Ramos (cell line): ENCODE results near the gene TMEM130.

Source experiments
- in situ Hi-C: fragments of 300-500 bp; cut with MboI; formaldehyde crosslinking; loops from one replicate; pipeline ENCODE4 v1.14.3; 2022; ENCODE audit warnings: low sequenced_read_pairs; ENCODE audit not compliant: unreplicated experiment

Gene TMEM130

GRCh38 chr7:98855610-98856422, 14.0 kb downstream of the TMEM130 start:
- in situ Hi-C loops, result no loop called here

GRCh38 chr7:98852826-98853225, 17.0 kb downstream of the TMEM130 start:
- in situ Hi-C loops, result no loop called here

DNA sequence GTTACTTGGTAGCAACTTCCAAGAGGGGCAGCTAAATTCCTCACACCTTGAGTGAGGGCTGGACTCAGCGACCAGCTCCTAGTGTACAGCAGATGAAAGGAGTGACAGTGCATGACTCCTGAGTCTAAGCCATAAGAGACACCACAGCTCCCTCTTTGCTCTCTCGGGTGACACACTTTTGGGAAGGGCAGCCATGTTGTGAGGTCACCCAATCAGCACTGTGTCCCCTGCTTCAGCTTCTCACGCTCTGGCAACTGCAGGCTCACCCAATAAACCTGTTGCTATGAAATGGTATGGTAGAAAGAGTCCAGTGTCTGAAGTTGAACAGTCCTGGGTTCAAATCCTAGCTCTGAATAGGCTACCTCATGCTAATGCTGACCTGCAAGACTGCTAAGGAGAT, 20.9 kb downstream of the TMEM130 start:
- in situ Hi-C loops, result no loop called here

DNA sequence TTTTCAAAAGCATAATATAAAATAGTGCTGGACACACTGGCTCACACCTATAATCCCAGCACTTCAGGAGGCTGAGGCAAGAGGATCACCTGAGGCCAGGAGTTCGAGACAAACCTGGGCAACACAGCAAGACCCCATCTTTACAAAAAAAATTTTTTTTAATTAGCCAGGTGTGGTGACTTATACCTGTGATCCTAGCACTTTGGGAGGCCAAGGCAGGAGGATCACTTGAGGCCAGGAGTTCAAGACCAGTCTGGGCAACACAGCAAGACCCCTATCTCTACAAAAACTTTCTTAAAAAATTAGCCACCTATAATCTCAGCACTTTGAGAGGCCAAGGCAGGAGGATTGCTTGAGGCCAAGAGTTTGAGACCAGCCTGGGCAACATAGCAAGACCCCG, 27.3 kb downstream of the TMEM130 start:
- in situ Hi-C loops, result loop anchor here (5.0 kb wide), 1 partner anchor 410 kb away; no protein-coding TSS in a partner anchor

GRCh38 chr7:98841179-98841997, 28.4 kb downstream of the TMEM130 start:
- in situ Hi-C loops, result loop anchor here (5.0 kb wide), 1 partner anchor 409 kb away; no protein-coding TSS in a partner anchor

GRCh38 chr7:98840722-98841121, 29.1 kb downstream of the TMEM130 start:
- in situ Hi-C loops, result loop anchor here (5.0 kb wide), 1 partner anchor 408 kb away; no protein-coding TSS in a partner anchor

DNA sequence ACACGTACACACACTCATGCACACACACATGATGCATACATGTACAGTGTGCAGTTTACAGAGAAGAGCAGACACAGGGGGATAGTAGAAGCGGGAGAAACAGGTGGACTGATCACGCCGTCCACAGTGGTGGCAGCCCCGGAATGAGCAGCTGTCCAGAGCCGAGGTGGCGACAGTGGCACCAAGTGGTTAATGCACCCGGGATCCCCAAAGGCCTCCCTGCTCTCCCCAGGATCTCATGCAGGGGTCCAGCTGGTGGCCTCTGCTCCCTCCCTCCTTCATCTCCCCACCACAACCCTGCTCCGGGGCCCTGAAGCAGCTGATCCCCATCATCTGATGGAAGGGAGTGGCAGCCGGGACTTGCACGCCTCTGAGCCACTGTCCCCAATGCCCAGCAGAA, 29.7 kb downstream of the TMEM130 start:
- in situ Hi-C loops, result loop anchor here (5.0 kb wide), 1 partner anchor 408 kb away; no protein-coding TSS in a partner anchor

- in situ Hi-C loops, result no loop called here
These were observed 32.2 kb downstream of the TMEM130 start for GRCh38 chr7:98837630-98837972.

DNA sequence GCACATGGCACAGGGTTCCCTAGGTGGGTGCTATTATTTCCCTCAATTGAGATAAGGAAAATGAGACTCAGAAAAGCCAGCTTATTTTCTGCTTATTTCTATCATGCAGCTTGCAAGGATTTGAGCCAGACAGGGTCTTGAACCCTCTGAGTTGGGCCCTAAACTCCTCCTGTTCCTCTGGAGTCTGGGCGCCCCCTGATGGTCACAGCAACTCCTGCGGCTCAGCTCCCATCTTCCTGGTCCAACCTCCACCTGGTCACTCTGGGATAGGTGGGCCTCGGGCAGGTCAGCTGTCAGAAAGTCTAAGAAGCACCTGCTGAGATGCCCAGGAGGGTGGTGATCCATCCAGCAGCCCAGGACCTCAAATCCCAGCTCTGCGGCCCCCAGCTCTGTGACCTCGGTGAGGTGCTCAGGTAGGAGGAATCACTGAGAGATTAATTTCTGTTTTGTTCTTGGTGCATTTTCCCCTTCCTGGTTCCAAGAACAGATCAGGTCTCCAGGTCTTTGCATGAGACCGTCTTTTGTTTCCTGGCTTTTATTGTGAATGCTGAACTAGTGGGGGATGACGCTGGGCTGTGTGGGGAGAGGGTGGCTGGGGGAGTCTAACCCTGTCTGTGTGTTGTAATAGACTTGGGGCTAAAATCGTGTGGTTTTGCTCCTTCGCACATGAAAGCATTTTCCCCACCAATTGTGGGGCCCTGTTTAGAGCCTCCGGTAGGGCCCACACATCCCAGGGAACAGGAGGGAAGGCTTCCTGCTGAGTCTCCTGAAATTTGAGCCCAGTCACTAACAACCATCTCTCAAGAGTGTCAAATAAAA, 32.8 kb downstream of the TMEM130 start:
- in situ Hi-C loops, result no loop called here

GRCh38 chr7:98834949-98835348, 34.9 kb downstream of the TMEM130 start:
- in situ Hi-C loops, result no loop called here

DNA sequence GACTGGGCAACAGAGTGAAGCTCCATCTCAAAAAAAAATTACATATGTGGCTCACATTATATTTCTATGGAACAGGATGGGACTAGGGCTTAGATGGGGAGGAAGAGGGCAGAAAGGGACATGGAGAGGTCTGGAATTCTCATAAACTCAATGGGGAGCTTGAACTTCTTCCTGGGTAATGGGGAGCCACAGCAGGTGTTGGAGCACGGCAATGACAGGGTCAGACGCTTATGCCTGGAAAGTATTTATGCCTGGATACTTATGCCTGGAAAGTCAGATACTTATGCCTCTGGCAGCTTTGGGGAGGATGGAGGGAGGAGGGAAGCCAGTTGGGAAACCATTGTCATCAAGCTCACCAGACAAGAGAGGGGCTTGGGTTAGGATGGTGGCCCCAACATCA, 36.8 kb downstream of the TMEM130 start:
- in situ Hi-C loops, result no loop called here

GRCh38 chr7:98831641-98832221, 38.1 kb downstream of the TMEM130 start:
- in situ Hi-C loops, result no loop called here

GRCh38 chr7:98830972-98831548, 38.8 kb downstream of the TMEM130 start:
- in situ Hi-C loops, result no loop called here

DNA sequence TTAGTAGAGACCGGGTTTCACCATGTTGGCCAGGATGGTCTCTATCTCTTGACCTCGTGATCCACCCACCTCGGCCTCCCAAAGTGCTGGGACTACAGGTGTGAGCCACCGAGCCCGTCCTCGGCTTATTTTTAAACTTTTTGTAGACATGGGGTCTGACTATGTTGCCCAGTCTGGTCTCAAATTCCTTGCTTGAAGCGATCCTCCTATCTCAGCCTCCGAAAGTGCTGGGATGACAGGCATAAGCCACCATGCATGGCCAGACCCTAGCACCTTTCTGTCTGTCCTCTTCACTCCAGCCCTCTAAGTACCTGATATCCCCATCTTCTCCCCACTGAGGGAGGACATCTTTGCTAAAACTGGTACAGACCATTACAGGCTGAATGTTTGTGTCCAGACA, 41.4 kb downstream of the TMEM130 start:
- in situ Hi-C loops, result no loop called here

DNA sequence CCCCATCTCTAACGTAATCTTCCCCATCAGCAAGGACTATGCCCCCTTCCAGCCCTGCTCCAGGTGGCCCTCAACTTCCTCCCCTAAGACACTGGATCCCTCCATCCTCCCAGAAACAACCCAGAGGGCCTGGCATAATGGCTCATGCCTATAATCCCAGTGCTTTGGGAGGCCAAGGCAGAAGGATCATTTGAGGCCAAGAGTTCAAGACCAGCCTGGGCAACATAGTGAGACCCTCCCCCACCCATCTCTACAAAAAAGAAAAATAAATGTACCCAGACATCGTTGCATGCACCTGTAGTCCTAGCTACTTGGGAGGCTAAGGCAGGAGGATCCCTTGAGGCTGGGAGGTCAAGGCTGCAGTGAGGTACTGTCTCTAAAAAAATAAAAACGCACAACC, 42.6 kb downstream of the TMEM130 start:
- in situ Hi-C loops, result no loop called here

- in situ Hi-C loops, result no loop called here
These were observed 43.0 kb downstream of the TMEM130 start for GRCh38 chr7:98826811-98827231.

DNA sequence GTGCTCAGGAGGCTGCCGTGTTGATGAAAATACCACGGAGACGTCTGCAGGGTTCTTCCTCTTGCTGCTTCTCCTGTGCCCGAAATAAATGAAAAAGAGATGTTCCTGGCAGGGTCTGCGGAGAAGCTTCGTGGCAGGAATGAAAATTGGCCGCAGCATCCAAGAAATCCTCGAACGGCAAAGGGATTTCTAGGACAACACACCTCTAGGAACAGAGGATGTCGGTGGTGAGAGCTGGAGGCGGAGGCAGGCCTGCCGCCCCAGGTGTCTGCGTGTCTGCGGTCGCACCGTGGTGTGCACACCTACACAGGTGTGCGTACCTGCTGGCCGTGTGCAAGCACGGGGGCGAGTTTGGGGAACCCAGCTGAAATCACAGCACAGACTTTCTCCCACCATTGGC, 43.4 kb downstream of the TMEM130 start:
- in situ Hi-C loops, result no loop called here

DNA sequence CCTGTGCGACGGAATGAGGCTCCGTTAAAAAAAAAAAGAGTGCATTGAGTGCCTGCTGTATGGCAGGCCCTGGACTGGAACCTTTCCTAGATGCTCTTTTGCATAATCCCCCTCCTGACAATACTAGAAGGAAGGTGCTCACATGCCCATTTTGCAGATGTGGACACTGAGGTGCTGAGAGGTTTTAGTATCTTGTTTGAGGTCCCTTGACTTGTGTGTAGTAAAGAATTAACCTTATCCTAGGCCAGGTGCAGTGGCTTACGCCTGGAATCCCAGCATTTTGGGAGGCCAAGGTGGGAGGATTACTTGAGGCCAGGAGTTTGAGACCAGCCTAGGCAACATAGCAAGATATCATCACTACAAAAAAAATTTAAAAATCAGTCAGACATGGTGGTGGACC, 46.6 kb downstream of the TMEM130 start:
- in situ Hi-C loops, result no loop called here

- in situ Hi-C loops, result no loop called here
These were observed 48.5 kb downstream of the TMEM130 start for GRCh38 chr7:98821348-98821747.
